Upper lobe of left lung (tissue), 6 donors: ENCODE measurements around the gene ANKS1A. TPM values are rescaled to one million over a fixed set of nuclear protein-coding genes. Genes with fewer than 3 reads are reported as not detected.

Source experiments
- ATAC-seq, 2 donors: fragments of 200-7000 bp; cut with Tn5 transposase; one replicate each; pipeline ENCODE4 v1.9.1; 2022; ENCODE audit warnings: mild to moderate bottlenecking in 2 of 2, moderate library complexity in 2 of 2; ENCODE audit not compliant: low FRiP score in 2 of 2
- DNase-seq, 2 donors: peaks; one replicate each; pipeline ENCODE4 v3.0.0-alpha.2; 2019 to 2020
- H3K27ac ChIP-seq, 4 donors: fragments of 200-600 bp; sonication (generic); one replicate each; pipeline ENCODE4 v1.5.1; 2016 to 2019
- H3K27me3 ChIP-seq, 4 donors: fragments of 200-600 bp; sonication (generic); one replicate each; pipeline ENCODE4 v1.5.1; 2017 to 2019
- H3K36me3 ChIP-seq, 4 donors: fragments of 200-600 bp; sonication (generic); one replicate each; pipeline ENCODE4 v1.5.1; 2016 to 2019
- H3K4me1 ChIP-seq, 4 donors: fragments of 200-600 bp; sonication (generic); one replicate each; pipeline ENCODE4 v1.5.1; 2018 to 2019
- H3K4me3 ChIP-seq, 4 donors: fragments of 200-600 bp; sonication (generic); one replicate each; pipeline ENCODE4 v1.5.1; 2017 to 2019; ENCODE audit warnings: mild to moderate bottlenecking in 2 of 4, moderate library complexity in 1 of 4
- H3K9me3 ChIP-seq, 4 donors: fragments of 200-600 bp; sonication (generic); one replicate each; pipeline ENCODE4 v1.5.1; 2018 to 2019
- EP300 ChIP-seq, 4 donors: sonication (generic); formaldehyde crosslinking; IDR thresholded peaks; one replicate each; pipeline ENCODE4 v1.5.1; 2017; ENCODE audit warnings: antibody characterized with exemption in 4 of 4, control low read depth in 2 of 4
- POLR2A ChIP-seq, 4 donors: fragments of 450-650 bp; IDR thresholded peaks; one replicate each; pipeline ENCODE4 v1.5.1; 2016 to 2017; ENCODE audit warnings: antibody characterized with exemption in 4 of 4, mild to moderate bottlenecking in 2 of 4
- POLR2AphosphoS5 ChIP-seq, 2 donors: sonication (generic); formaldehyde crosslinking; IDR thresholded peaks; one replicate each; pipeline ENCODE4 v1.5.1; 2017; ENCODE audit warnings: antibody characterized with exemption in 2 of 2
- WGBS, 2 donors: methylation state at CpG; one replicate each; pipeline ENCODE4 v1.1.5; 2017 to 2018; 5-methylcytosine and 5-hydroxymethylcytosine counted together
- total RNA-seq, 6 donors: library from RNA; depleted of rRNA in 4 of 6; stranded (reverse); fragments of >200 nt in 4 of 6; gene quantifications; one replicate each; pipeline versions ENCODE4 v1.1.0 to v1.2.1, GENCODE V29; 2016 to 2021
- TF ChIP-seq, protein P1 (sequence below), 6 experiments: fragments of 450-650 bp in 4 of 6; fragments of 200-600 bp in 2 of 6; sonication (generic) in 2 of 6; IDR thresholded peaks; one replicate each; pipeline ENCODE4 v1.5.1; 2016 to 2019; ENCODE audit warnings: antibody characterized with exemption in 6 of 6
- donor health status: DM: no; HTN: no; CAD: no; lungs with moderate emphysema.
- donor health status: DM: no; HTN: yes; CAD: no; lungs with severe emphysema.

ANKS1A gene
- total RNA-seq, 6 donors from 2014 or later, result 47.2 to 85.3 (median 53.5) TPM

DNA sequence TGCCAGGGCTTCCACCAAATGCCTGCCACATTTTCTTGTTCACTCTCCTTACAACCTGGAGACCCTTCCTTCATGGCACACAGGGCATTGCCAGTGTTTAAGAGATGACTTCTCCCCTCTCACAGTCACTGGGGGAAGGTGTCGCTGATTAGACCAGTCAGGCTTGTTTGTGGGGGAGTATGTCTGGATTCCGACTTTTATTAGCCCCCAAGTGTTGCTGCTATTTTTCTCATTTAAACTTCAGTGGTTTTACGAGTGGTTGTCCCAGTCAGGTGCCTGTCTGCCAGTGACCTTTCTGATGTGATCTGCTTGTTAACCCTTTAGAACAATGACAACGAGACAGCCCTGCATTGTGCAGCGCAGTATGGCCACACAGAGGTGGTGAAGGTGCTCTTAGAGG is 92.3 kb downstream of the ANKS1A start:
- WGBS, 2 donors, result 87 to 89% methylated on average over 5 of the region's 5 CpGs
- TF ChIP-seq POLR2AphosphoS5 (IDR thresholded peaks at IDR 0.05), result no peak
- no peak for TF ChIP-seq POLR2A (IDR thresholded peaks at IDR 0.05)
- no peak for TF ChIP-seq EP300 (IDR thresholded peaks at IDR 0.05)
- TF ChIP-seq, protein P1, sequence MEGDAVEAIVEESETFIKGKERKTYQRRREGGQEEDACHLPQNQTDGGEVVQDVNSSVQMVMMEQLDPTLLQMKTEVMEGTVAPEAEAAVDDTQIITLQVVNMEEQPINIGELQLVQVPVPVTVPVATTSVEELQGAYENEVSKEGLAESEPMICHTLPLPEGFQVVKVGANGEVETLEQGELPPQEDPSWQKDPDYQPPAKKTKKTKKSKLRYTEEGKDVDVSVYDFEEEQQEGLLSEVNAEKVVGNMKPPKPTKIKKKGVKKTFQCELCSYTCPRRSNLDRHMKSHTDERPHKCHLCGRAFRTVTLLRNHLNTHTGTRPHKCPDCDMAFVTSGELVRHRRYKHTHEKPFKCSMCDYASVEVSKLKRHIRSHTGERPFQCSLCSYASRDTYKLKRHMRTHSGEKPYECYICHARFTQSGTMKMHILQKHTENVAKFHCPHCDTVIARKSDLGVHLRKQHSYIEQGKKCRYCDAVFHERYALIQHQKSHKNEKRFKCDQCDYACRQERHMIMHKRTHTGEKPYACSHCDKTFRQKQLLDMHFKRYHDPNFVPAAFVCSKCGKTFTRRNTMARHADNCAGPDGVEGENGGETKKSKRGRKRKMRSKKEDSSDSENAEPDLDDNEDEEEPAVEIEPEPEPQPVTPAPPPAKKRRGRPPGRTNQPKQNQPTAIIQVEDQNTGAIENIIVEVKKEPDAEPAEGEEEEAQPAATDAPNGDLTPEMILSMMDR (IDR thresholded peaks at IDR 0.05), result no peak
- Histone ChIP-seq H3K9me3 (no peaks in the 10 kb centered on the region), H3K27me3 (no peaks in the 10 kb centered on the region), H3K4me1 (peaks cover 0 to 1% (median 0%) of the 10 kb centered on the region in 4 donors), H3K27ac (no peak overlapping the region), H3K36me3 (peaks cover 14 to 52% (median 33%) of the 10 kb centered on the region in 4 donors), H3K4me3 (no peak overlapping the region)
- DNase-seq (no peak), ATAC-seq (no peak)

DNA sequence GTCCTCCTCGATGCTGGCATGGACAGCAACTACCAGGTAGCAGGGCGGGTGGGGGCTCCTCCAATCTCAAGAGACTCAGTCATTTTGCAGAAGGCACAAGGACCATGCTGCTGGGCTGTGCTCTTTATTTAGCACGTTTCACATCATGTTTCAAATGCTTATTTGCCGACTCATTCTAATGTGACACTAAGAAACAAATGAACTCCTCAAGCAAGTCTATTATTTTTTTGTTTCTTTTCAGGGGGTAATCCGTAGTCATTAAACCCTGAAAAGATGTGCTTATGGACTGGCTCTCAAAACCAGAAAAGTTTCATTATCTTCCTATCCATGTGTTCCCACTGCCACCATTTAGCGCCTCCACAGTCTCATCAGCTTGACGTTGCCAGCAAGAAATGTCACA is 92.9 kb downstream of the ANKS1A start:
- ATAC-seq (no peak), DNase-seq (no peak)
- H3K4me3 ChIP-seq, result no peak overlapping the region
- no peaks in the 10 kb centered on the region for H3K27me3 ChIP-seq
- H3K36me3 ChIP-seq, result peaks cover 14 to 54% (median 33%) of the 10 kb centered on the region in 4 donors
- H3K27ac ChIP-seq, result no peak overlapping the region
- H3K9me3 ChIP-seq, result no peaks in the 10 kb centered on the region
- 65 to 72% methylated on average over 7 of the region's 7 CpGs for WGBS, 2 donors
- peaks cover 0 to 7% (median 3%) of the 10 kb centered on the region in 4 donors for H3K4me1 ChIP-seq
- TF ChIP-seq POLR2A (IDR thresholded peaks at IDR 0.05), result no peak

DNA sequence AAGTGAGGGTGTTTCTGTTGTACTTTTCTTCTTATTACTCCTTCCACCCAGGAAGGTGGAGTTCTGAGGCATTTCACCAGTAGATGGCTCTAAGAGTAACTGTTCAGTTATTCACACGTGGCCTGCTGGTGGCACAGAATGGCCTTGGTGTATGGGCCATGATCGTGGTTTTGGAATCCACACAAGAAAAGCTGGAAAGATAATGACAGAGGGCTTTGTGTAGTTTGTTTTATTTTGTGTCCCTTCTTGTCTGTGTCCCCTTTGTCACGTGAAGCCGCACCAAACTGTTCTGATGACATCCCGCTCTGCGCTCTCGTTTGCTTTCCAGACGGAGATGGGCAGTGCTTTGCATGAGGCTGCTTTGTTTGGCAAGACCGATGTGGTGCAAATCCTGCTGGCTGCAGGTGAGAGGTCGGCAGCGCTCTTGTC is 93.4 kb downstream of the ANKS1A start:
- WGBS, 2 donors, result 84 to 86% methylated on average over 11 of the region's 11 CpGs
- TF ChIP-seq, protein P1 (IDR thresholded peaks at IDR 0.05), result peak in 2 of 6 experiments; percentile 13 to 16
- TF ChIP-seq POLR2AphosphoS5 (IDR thresholded peaks at IDR 0.05) (no peak), EP300 (IDR thresholded peaks at IDR 0.05) (no peak), POLR2A (IDR thresholded peaks at IDR 0.05) (no peak)
- H3K4me3 ChIP-seq, result no peak overlapping the region
- H3K27me3 ChIP-seq, result no peaks in the 10 kb centered on the region
- H3K27ac ChIP-seq, result no peak overlapping the region
- H3K36me3 ChIP-seq, result peaks cover 14 to 55% (median 33%) of the 10 kb centered on the region in 4 donors
- no peak for DNase-seq
- no peak for ATAC-seq
- H3K4me1 ChIP-seq, result peaks cover 0 to 10% (median 7%) of the 10 kb centered on the region in 4 donors
- no peaks in the 10 kb centered on the region for H3K9me3 ChIP-seq

DNA sequence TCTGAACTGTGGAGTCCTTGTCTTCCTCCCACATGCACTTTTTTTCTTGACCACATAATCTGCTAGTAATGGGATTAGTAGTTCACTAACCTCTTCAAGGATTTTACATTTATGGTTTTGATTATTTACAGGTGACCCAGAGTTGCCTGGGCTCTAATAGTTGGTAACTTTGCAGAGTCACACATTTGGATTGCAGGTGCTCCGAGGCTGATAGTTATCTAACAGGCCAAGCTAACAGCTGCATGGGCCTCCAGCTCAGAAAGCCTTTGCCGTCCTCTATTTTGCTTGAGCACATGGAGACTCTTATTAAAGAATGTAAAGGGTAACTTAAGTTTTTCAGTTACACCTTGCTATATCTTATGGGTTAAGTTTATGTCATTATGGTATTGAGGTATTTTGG is 95.4 kb downstream of the ANKS1A start:
- Histone ChIP-seq H3K27me3 (no peaks in the 10 kb centered on the region), H3K4me1 (peaks cover 0 to 11% (median 7%) of the 10 kb centered on the region in 4 donors), H3K9me3 (no peaks in the 10 kb centered on the region), H3K27ac (no peak overlapping the region), H3K36me3 (peaks cover 14 to 73% (median 39%) of the 10 kb centered on the region in 4 donors), H3K4me3 (no peak overlapping the region)
- DNase-seq (no peak), ATAC-seq (no peak)
- no peak for TF ChIP-seq POLR2A (IDR thresholded peaks at IDR 0.05)
- TF ChIP-seq EP300 (IDR thresholded peaks at IDR 0.05), result no peak
- TF ChIP-seq, protein P1 (IDR thresholded peaks at IDR 0.05), result no peak
- TF ChIP-seq POLR2AphosphoS5 (IDR thresholded peaks at IDR 0.05), result no peak
- WGBS, 2 donors, result 88 to 97% methylated on average over 2 of the region's 2 CpGs

DNA sequence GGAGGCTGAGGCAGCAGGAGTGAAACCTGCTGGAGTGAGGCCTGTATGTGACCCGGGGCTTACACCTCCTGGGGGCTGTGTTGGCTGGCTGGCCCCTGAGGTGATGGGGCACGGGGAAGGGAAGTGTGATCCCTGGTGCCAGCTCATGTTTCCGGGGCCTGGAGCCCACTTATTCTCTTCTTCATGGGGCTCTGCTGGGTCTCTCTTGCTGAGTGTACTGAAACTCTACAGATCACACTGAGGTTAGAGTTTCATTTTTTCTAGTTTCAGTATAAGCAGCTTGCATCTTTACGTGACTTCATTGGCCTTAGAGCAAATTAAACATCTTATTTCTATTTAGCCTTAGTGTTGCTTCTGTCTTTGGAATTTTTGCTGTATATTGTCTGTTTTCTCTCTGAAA is 96.2 kb downstream of the ANKS1A start:
- H3K27ac ChIP-seq, result no peak overlapping the region
- no peak for TF ChIP-seq EP300 (IDR thresholded peaks at IDR 0.05)
- no peak for ATAC-seq
- H3K27me3 ChIP-seq, result no peaks in the 10 kb centered on the region
- no peak for DNase-seq
- H3K9me3 ChIP-seq, result no peaks in the 10 kb centered on the region
- no peak overlapping the region for H3K4me3 ChIP-seq
- H3K4me1 ChIP-seq, result peaks cover 0 to 11% (median 7%) of the 10 kb centered on the region in 4 donors
- 91 to 96% methylated on average over 4 of the region's 4 CpGs for WGBS, 2 donors
- H3K36me3 ChIP-seq, result peaks cover 14 to 81% (median 41%) of the 10 kb centered on the region in 4 donors

DNA sequence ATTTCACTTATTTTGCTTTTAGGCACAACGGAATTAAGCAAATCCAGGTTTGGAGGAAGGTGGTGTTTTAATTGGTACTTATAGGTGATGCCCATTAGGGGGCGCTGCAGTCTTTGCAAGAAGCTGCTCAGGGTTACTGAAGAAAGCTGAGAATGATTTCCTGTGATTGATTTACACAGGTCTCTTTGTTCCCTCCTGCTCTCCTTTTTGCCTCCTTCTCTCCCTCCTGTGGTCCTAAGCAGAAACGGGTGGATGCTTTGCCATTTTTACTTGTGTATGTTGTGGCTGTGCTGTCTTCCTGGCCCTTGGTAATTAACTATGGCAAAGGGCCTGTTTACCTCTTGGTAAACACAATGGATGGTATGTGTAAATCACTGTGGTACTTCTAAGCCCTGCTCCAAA is 97.8 kb downstream of the ANKS1A start:
- Histone ChIP-seq H3K9me3 (no peaks in the 10 kb centered on the region), H3K4me3 (no peak overlapping the region), H3K27me3 (no peaks in the 10 kb centered on the region), H3K4me1 (peaks cover 0 to 11% (median 7%) of the 10 kb centered on the region in 4 donors), H3K27ac (peak overlapping the region in 1 of 4 donors; percentile 36), H3K36me3 (peaks cover 13 to 87% (median 40%) of the 10 kb centered on the region in 4 donors)
- DNase-seq (peak in 1 of 2 donors; percentile 73), ATAC-seq (peak; percentile 86 to 87)
- WGBS, 2 donors, result 15 to 16% methylated on average over 3 of the region's 3 CpGs
- TF ChIP-seq EP300 (IDR thresholded peaks at IDR 0.05), result no peak
- TF ChIP-seq, protein P1 (IDR thresholded peaks at IDR 0.05), result peak; percentile 64 to 88 (median 83)
